ENCODE results near the gene PTER. TPM values are rescaled to one million over a fixed set of nuclear protein-coding genes. Genes with fewer than 3 reads are reported as not detected.

PTER gene
- total and polyA plus RNA-seq, 10 of the 15 experiments (the other 5 are each of a cell fraction or from before 2014, with no cell fraction given), result 16.0 to 31.2 (median 23.1) TPM

DNA sequence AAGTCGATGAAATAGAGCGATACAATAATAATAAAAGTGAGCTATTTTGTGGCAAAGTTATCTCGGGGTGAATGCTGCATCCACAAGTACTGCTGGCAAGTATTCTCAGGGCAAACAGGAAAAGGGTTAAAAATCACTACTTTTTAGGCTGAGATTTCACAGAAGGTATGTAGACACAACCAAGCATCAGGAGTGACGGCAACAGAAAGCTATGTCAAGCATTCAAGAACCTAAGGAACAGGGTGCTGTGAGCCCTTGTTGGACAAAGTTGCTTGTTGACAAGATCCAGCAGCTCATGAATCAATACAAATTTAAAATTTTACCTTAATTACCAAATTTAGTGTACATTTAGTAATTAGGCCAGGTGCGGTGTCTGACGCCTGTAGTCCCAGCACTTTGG lies 126.1 kb downstream of the PTER start:
- RAD21 ChIA-PET (ENCODE audit: unreplicated experiment), result no interaction called here
- FAIRE-seq (no peak), ATAC-seq (no peak), DNase-seq (ENCODE audit: low read depth, low spot score) (no peak)
- in situ Hi-C loops (cut with MboI), result no loop called here
- no peaks in the 10 kb centered on the region for H3K79me2 ChIP-seq (ENCODE audit: control insufficient read depth, insufficient read depth, low read length)
- POLR2A ChIA-PET, result interaction anchor here (0.6 kb wide), 1 partner anchor 352 kb away, joined by 5 read pairs; no protein-coding TSS in a partner anchor
- CTCF ChIA-PET, result no interaction called here
- no peaks in the 10 kb centered on the region for H3K27me3 ChIP-seq (replicated peaks in 1 of 2; ENCODE audit: control insufficient read depth in 2 of 2, insufficient read depth in 2 of 2, low read length in 1 of 2)
- no peak overlapping the region for H3K4me2 ChIP-seq (ENCODE audit: control insufficient read depth, insufficient read depth)
- SMC1A ChIA-PET (ENCODE audit: uncharacterized antibody, unreplicated experiment), result no interaction called here
- H2AFZ ChIP-seq (ENCODE audit: control insufficient read depth, low read depth, low read length), result no peak overlapping the region
- TF ChIP-seq POU2F2 (IDR thresholded peaks at IDR 0.05; ENCODE audit: borderline replicate concordance, low read depth, low read length), result no peak
- TF ChIP-seq POLR2AphosphoS2 (IDR thresholded peaks at IDR 0.05; ENCODE audit: low read depth, low read length), result no peak
- TF ChIP-seq, protein P1, sequence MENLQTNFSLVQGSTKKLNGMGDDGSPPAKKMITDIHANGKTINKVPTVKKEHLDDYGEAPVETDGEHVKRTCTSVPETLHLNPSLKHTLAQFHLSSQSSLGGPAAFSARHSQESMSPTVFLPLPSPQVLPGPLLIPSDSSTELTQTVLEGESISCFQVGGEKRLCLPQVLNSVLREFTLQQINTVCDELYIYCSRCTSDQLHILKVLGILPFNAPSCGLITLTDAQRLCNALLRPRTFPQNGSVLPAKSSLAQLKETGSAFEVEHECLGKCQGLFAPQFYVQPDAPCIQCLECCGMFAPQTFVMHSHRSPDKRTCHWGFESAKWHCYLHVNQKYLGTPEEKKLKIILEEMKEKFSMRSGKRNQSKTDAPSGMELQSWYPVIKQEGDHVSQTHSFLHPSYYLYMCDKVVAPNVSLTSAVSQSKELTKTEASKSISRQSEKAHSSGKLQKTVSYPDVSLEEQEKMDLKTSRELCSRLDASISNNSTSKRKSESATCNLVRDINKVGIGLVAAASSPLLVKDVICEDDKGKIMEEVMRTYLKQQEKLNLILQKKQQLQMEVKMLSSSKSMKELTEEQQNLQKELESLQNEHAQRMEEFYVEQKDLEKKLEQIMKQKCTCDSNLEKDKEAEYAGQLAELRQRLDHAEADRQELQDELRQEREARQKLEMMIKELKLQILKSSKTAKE (IDR thresholded peaks at IDR 0.05; ENCODE audit: low read depth, poor library complexity, severe bottlenecking), result no peak
- TF ChIP-seq EGR1 (IDR thresholded peaks at IDR 0.05; ENCODE audit: borderline replicate concordance in 1 of 2, low read depth in 2 of 2, low read length in 2 of 2), result no peak
- TF ChIP-seq YBX1 (IDR thresholded peaks at IDR 0.05), result no peak
- no peak for TF ChIP-seq MTA2 (IDR thresholded peaks at IDR 0.05; ENCODE audit: low read depth)
- TF ChIP-seq CHD1 (IDR thresholded peaks at IDR 0.05; ENCODE audit: low read depth, low read length), result no peak
- TF ChIP-seq EP300 (IDR thresholded peaks at IDR 0.05; ENCODE audit: borderline replicate concordance in 1 of 2, control insufficient read depth in 1 of 2, low read depth in 2 of 2, low read length in 2 of 2), result no peak
- no peak for TF ChIP-seq NFXL1 (IDR thresholded peaks at IDR 0.05; ENCODE audit: borderline replicate concordance)
- TF ChIP-seq KAT2A (conservative IDR thresholded peaks at IDR 0.05; ENCODE audit: control insufficient read depth, low read depth, low read length), result no peak
- no peak for TF ChIP-seq JUNB (IDR thresholded peaks at IDR 0.05)
- TF ChIP-seq, protein P2, sequence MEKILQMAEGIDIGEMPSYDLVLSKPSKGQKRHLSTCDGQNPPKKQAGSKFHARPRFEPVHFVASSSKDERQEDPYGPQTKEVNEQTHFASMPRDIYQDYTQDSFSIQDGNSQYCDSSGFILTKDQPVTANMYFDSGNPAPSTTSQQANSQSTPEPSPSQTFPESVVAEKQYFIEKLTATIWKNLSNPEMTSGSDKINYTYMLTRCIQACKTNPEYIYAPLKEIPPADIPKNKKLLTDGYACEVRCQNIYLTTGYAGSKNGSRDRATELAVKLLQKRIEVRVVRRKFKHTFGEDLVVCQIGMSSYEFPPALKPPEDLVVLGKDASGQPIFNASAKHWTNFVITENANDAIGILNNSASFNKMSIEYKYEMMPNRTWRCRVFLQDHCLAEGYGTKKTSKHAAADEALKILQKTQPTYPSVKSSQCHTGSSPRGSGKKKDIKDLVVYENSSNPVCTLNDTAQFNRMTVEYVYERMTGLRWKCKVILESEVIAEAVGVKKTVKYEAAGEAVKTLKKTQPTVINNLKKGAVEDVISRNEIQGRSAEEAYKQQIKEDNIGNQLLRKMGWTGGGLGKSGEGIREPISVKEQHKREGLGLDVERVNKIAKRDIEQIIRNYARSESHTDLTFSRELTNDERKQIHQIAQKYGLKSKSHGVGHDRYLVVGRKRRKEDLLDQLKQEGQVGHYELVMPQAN (conservative IDR thresholded peaks at IDR 0.05), result no peak
- H3K4me1 ChIP-seq (ENCODE audit: control insufficient read depth, insufficient read depth, low read length), result peaks cover 8% of the 10 kb centered on the region; the same call in 1 of the 2 replicates
- no peak overlapping the region for H3K4me3 ChIP-seq
- H3K36me3 ChIP-seq (ENCODE audit: control insufficient read depth in 2 of 2, insufficient read depth in 2 of 2, low read length in 1 of 2), result no peaks in the 10 kb centered on the region
- no peaks in the 10 kb centered on the region for H4K20me1 ChIP-seq (ENCODE audit: control insufficient read depth, insufficient read depth)
- no peak overlapping the region for H3K9ac ChIP-seq (ENCODE audit: control insufficient read depth, insufficient read depth, low read length)
- no peaks in the 10 kb centered on the region for H3K9me3 ChIP-seq (replicated peaks; ENCODE audit: control insufficient read depth, insufficient read depth, low read length)
- WGBS (ENCODE audit: insufficient coverage, insufficient replicate concordance, low lambda C conversion rate, missing lambda C conversion rate), result 91% methylated on average over 6 of the region's 6 CpGs
- BruUV-seq (replicated peaks), result no TSS peak
- intact Hi-C loops (cut with micrococcal nuclease; ENCODE audit: unreplicated experiment), result no loop called here
- H3K27ac ChIP-seq (ENCODE audit: control insufficient read depth, insufficient read depth), result no peak overlapping the region

Small RNAs within 50 kb of the gene (small RNA-seq; reads per million reads assigned to genes)
- not detected for gene RNU2-18P

Other genes with a start within 250 kb of the PTER start
- 0.49 and 0.62 TPM in 2 replicates for gene C1QL3, start 84.9 kb downstream of the PTER start, total RNA-seq (2014; rRNA removed)
- 0.18 and 0.27 TPM in 2 replicates for gene C1QL3, start 84.9 kb downstream of the PTER start, total RNA-seq (2014; rRNA removed; fragmentation: Illumina TruSeq; extraction: Trizol)
- 0.35 and 0.67 TPM in 2 replicates for gene C1QL3, start 84.9 kb downstream of the PTER start, total RNA-seq (2021)
- gene C1QL3, start 84.9 kb downstream of the PTER start, polyA plus RNA-seq (2011; rRNA removed), result 0.03 and 0.06 TPM in 2 replicates
- 0.16 and 0.17 TPM in 2 replicates for gene C1QL3, start 84.9 kb downstream of the PTER start, polyA plus RNA-seq (2014; fragmentation: Illumina TruSeq; extraction: Trizol)
- under 1 TPM; 0.24 to 0.40 TPM for gene C1QL3, start 84.9 kb downstream of the PTER start, polyA plus RNA-seq (2014; fragmentation: Nextera tagmentation; extraction: Ambion mirVana)
- 0.32 and 0.59 TPM in 2 replicates for gene C1QL3, start 84.9 kb downstream of the PTER start, polyA plus RNA-seq (2014; rRNA removed)
- gene C1QL3, start 84.9 kb downstream of the PTER start, polyA plus RNA-seq (2016; fragmentation: Nextera tagmentation; extraction: Ambion mirVana), result 1 to 10 TPM in 1 of 2 experiments, under 1 TPM in 1; 0.68 to 1.2 TPM